ENCODE measurements around the gene RILPL2. TPM values are rescaled to one million over a fixed set of nuclear protein-coding genes. Genes with fewer than 3 reads are reported as not detected.
"Not testable (repeated sequence)": the region's sequence is repeated elsewhere in the genome, so short reads cannot be mapped to it uniquely, and the experiment has no call there.

RILPL2 gene
- total and polyA plus RNA-seq, 8 donors, result 0.83 to 2.1 (median 1.3) TPM

DNA sequence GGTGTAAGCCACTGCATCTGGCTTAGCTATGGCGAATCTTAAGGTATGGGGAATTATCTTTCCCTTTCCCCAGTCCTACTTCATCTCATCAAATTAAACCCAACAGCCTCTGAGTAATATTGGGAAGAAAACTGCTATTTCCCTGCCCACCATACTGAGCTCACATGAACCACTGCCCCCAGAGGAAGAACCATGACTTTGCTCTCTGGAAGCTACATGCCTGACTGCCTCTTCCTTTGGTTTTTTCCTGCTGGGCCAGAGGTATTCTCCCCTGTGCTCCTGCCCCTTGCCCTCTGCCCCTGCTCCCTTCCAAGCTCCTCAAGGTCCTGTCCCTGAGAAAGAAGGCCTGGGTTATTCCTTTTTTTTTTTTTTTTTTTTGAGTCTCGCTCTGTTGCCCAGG lies 15.2 kb downstream of the RILPL2 start:
- Histone ChIP-seq H3K4me1 (no peaks in the 10 kb centered on the region), H3K9me3 (no peaks in the 10 kb centered on the region), H3K36me3 (no peaks in the 10 kb centered on the region), H3K27me3 (no peaks in the 10 kb centered on the region), H3K27ac (no peak overlapping the region), H3K4me3 (no peak overlapping the region)
- WGBS, 2 donors, result 94 to 96% methylated on average over 1 to 2 of the region's 2 CpGs
- DNase-seq (no peak), ATAC-seq (no peak), FAIRE-seq (no peak)
- intact Hi-C loops (cut with DNase I), result no loop called here
- TF ChIP-seq, protein P1, sequence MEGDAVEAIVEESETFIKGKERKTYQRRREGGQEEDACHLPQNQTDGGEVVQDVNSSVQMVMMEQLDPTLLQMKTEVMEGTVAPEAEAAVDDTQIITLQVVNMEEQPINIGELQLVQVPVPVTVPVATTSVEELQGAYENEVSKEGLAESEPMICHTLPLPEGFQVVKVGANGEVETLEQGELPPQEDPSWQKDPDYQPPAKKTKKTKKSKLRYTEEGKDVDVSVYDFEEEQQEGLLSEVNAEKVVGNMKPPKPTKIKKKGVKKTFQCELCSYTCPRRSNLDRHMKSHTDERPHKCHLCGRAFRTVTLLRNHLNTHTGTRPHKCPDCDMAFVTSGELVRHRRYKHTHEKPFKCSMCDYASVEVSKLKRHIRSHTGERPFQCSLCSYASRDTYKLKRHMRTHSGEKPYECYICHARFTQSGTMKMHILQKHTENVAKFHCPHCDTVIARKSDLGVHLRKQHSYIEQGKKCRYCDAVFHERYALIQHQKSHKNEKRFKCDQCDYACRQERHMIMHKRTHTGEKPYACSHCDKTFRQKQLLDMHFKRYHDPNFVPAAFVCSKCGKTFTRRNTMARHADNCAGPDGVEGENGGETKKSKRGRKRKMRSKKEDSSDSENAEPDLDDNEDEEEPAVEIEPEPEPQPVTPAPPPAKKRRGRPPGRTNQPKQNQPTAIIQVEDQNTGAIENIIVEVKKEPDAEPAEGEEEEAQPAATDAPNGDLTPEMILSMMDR (IDR thresholded peaks at IDR 0.05), result no peak

DNA sequence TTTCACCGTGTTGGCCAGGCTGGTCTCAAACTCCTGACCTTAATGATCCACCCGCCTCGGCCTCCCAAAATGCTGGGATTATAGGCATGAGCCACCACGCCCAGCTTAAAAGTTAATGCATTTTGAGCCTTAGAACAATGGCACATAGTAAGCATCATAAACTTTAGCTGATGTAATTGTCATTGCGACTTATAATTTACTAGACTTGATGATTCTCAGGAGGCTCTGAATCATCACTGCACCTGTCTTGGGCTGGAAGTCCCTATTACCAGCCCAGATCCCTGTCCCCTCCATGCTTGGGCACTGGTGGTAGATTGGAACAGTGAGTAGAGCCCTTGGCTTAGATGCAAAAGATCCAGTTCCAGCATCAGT lies 26.5 kb downstream of the RILPL2 start:
- no peaks in the 10 kb centered on the region for H3K27me3 ChIP-seq
- FAIRE-seq (no peak), ATAC-seq (no peak), DNase-seq (no peak)
- H3K4me3 ChIP-seq, result no peak overlapping the region
- peaks cover 0 to 17% (median under 1%) of the 10 kb centered on the region in 3 donors for H3K36me3 ChIP-seq
- 95 to 100% methylated on average over 5 of the region's 5 CpGs for WGBS, 2 donors
- H3K9me3 ChIP-seq, result no peaks in the 10 kb centered on the region
- TF ChIP-seq, protein P1 (IDR thresholded peaks at IDR 0.05), result no peak
- intact Hi-C loops (cut with DNase I), result no loop called here
- no peaks in the 10 kb centered on the region for H3K4me1 ChIP-seq
- no peak overlapping the region for H3K27ac ChIP-seq

DNA sequence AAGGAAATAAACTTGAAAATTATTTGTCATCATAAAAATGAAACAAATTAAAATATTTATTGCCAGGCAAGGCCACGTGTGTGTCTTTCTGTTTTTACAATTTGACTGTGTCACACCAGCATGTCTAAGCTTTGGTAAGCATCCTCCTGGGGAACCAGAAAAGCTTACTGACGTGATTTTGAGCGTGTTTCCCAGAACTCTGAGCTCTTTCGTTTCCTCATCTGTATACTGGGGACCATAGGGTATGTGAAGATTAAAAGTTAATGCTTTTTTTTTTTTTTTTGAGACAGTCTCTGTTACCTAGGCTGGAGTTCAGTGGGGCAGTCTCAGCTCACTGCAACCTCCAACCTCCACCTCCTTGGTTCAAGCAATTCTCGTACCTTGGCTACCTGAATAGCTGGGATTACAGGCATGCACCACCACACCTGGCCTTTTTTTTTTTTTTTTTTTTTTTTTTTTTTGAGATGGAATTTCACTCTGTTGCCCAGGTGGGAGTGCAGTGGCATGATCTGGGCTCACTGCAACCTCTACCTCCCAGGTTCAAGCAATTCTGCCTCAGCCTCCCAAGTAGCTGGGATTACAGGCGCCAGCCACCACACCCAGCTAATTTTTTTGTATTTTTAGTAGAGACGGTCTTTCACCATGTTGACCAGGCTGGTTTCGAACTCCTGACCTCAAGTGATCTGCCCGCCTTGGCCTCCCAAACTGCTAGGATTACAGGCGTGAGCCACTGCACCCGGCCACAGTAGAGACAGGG lies 27.0 kb downstream of the RILPL2 start:
- H3K4me3 ChIP-seq; H3K27me3 ChIP-seq; H3K27ac ChIP-seq; DNase-seq; H3K4me1 ChIP-seq; FAIRE-seq; H3K9me3 ChIP-seq; ATAC-seq; intact Hi-C loops (cut with DNase I): not testable (repeated sequence)
- WGBS, 2 donors, result 93% methylated on average over 11 of the region's 11 CpGs
- H3K36me3 ChIP-seq, result peaks cover 0 to 23% (median 6%) of the 10 kb centered on the region in 3 donors

DNA sequence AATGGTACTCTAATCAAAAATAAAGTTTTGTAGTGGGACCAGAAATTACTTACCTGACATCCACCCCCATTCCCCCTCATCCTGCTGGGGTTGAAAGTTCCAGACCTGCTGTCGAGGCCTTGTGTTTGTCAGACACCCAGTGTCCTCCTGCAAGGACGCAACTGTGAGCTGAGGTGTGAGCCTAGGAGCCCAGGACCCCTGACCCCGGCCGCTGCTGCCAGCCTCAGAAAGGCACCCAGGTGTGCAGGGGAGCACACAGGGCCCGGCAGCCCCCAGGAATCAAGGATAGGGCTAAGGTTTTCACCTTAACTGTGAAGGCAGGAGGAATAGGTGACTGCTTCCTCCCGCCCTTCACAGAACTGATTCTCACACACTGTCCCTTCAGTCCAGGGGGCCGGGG lies 27.9 kb downstream of the RILPL2 start:
- intact Hi-C loops (cut with DNase I); H3K9me3 ChIP-seq; H3K4me1 ChIP-seq; DNase-seq; ATAC-seq; H3K27ac ChIP-seq; H3K27me3 ChIP-seq; H3K4me3 ChIP-seq; FAIRE-seq: not testable (repeated sequence)
- 94% methylated on average over 7 of the region's 7 CpGs for WGBS, 2 donors
- peaks cover 0 to 31% (median 15%) of the 10 kb centered on the region in 3 donors for H3K36me3 ChIP-seq

DNA sequence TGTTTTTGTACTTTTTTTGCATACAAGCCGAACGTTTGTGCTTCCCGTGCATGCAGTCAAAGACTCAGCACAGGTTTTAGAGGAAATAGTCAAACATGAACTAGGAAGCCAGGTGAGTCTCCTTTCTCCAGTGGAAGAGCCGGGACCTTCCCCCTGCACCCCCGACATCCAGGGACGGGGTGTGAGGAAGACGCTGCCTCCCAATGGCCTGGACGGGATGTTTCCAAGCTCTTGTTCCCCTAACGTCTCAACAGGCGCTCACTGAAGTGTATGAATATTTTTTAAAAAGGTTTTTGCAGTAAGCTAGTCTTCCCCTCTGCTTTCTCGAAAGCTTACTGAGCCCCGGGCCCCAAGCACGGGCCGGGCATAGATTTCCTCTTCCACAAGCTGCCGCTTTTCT lies 28.6 kb downstream of the RILPL2 start:
- ATAC-seq; H3K4me1 ChIP-seq; H3K27me3 ChIP-seq; H3K27ac ChIP-seq; H3K4me3 ChIP-seq; DNase-seq; FAIRE-seq; H3K9me3 ChIP-seq; intact Hi-C loops (cut with DNase I): not testable (repeated sequence)
- peaks cover 0 to 38% (median 22%) of the 10 kb centered on the region in 3 donors for H3K36me3 ChIP-seq
- WGBS, 2 donors, result 79 to 83% methylated on average over 12 to 13 of the region's 15 CpGs

DNA sequence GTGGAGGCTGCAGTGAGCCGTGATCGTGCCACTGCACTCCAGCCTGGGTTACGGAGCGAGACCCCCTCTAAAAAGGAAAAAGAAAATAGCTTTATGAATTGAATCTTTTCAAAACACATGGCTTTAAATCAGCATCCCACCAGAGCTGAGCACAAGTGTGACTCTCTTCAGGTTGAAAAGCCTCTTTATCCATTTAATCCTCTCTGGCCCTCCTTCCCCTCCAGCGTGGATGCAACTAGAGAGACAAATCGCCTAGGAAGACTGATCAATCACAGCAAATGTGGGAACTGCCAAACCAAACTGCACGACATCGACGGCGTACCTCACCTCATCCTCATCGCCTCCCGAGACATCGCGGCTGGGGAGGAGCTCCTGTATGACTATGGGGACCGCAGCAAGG lies 29.2 kb downstream of the RILPL2 start:
- FAIRE-seq; H3K27ac ChIP-seq; intact Hi-C loops (cut with DNase I); H3K4me3 ChIP-seq; H3K4me1 ChIP-seq; H3K9me3 ChIP-seq; DNase-seq; ATAC-seq; H3K27me3 ChIP-seq: not testable (repeated sequence)
- WGBS, 2 donors, result 94 to 95% methylated on average over 13 to 15 of the region's 15 CpGs
- H3K36me3 ChIP-seq, result peaks cover 0 to 43% (median 22%) of the 10 kb centered on the region in 3 donors

DNA sequence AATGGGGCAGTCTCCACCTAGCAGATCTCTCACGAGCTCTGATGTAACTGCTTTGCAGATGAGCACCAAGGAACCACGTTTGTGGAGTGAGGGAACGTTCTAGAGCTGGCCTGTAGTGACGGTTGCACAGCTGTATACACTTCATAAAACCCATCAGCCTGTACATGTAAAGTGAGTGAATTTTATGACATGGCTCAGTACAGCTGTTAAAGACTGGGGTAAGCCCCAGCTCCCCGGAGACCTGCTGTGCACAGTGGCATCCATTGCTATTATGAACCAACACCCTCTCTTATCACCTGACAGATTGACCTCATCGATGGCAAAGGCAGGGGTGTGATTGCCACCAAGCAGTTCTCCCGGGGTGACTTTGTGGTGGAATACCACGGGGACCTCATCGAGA lies 31.9 kb downstream of the RILPL2 start:
- FAIRE-seq (no peak), DNase-seq (no peak), ATAC-seq (no peak)
- H3K27me3 ChIP-seq, result no peaks in the 10 kb centered on the region
- no peaks in the 10 kb centered on the region for H3K4me1 ChIP-seq
- no peaks in the 10 kb centered on the region for H3K9me3 ChIP-seq
- H3K36me3 ChIP-seq, result peaks cover 0 to 43% (median 22%) of the 10 kb centered on the region in 3 donors
- no peak overlapping the region for H3K27ac ChIP-seq
- 92 to 93% methylated on average over 9 of the region's 9 CpGs for WGBS, 2 donors
- intact Hi-C loops (cut with DNase I), result no loop called here
- H3K4me3 ChIP-seq, result no peak overlapping the region
- TF ChIP-seq, protein P1 (IDR thresholded peaks at IDR 0.05), result no peak
